ENCODE data around the gene CCDC194. TPM values are rescaled to one million over a fixed set of nuclear protein-coding genes. Genes with fewer than 3 reads are reported as not detected.

Gene CCDC194
- total and polyA plus RNA-seq, 2 of the 13 experiments (the other 11 are each of a cell fraction or from before 2014, with no cell fraction given), result 0.13 to 0.21 TPM

DNA sequence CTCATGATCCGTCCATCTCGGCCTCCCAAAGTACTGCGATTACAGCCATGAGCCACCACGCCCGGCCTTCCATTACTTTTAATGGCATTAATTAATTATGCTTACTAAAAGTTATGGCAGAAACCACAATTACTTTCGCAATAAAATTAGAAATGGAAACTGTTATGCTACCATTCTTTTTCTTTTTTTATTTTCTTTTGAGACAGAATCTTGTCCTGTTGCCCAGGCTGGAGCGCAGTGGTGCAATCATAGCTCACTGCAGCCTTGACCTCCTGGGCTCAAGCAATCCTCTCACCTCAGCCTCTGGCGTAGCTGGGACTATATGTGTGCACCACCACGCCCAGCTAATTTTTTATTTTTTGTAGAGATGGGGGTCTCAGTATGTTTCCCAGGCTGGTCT lies 16.0 kb upstream of the CCDC194 start:
- H3K27me3 ChIP-seq (ENCODE audit: control insufficient read depth in 1 of 2, insufficient read depth in 2 of 2, low read length in 2 of 2), result no peaks in the 10 kb centered on the region; a peak in 1 of 5 replicates
- CTCF ChIA-PET (ENCODE audit: low intra/inter-chr PET ratio, low total read pairs), result no interaction called here

DNA sequence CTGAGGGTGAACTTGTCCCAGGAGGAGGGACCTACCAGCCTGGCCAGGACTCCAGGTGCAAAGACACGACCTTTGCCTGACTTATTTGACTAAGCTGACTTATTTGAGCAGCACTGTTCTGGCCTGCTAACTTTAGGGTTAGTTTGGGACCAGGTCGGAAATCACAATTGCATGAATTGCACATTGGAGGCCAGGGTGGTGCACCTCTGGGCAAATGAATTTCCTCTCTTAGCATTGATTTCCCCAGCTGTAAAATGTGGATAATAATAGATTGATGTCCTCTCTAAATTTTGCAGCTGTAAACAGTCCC lies 12.8 kb upstream of the CCDC194 start:
- DNase-seq (ENCODE audit: low spot score), result no peak
- intact Hi-C loops (cut with micrococcal nuclease; ENCODE audit: unreplicated experiment) (loop anchor here (5.0 kb wide), 1 partner anchor 70 kb away; the partner anchor contains the start of gene GTPBP3), in situ Hi-C loops (cut with HindIII; ENCODE audit: extremely low pct_ligation_motif_present, low pct_unique_long_range_greater_than_20kb) (no loop called here)
- peak; percentile 36 for ATAC-seq
- Histone ChIP-seq H3K4me3 (replicated peaks in 1 of 3; ENCODE audit: insufficient read depth in 1 of 3, low read depth in 2 of 3, low read length in 3 of 3) (peak overlapping the region; percentile 62 to 82 (median 70)), H4K20me1 (ENCODE audit: insufficient read depth, low read length) (no peaks in the 10 kb centered on the region; the same call in 1 of the 2 replicates), H2AFZ (ENCODE audit: low read length) (no peak overlapping the region), H3K9ac (ENCODE audit: insufficient read depth, low read depth, low read length) (peak overlapping the region; percentile 78), H3K27ac (ENCODE audit: extremely low read length, insufficient read depth, low read length) (peak overlapping the region; percentile 81), H3K79me2 (ENCODE audit: insufficient read depth, low read length) (peaks cover 33% of the 10 kb centered on the region), H3K4me1 (ENCODE audit: insufficient read depth, low read length) (peaks cover 13% of the 10 kb centered on the region), H3K36me3 (replicated peaks in 1 of 2; ENCODE audit: control insufficient read depth in 1 of 2, insufficient read depth in 2 of 2, low read length in 2 of 2) (peaks cover 1 to 9% of the 10 kb centered on the region in 2 experiments; a peak in 2 of 5 replicates), H3K27me3 (ENCODE audit: control insufficient read depth in 1 of 2, insufficient read depth in 2 of 2, low read length in 2 of 2) (no peaks in the 10 kb centered on the region; a peak in 1 of 5 replicates), H3K4me2 (ENCODE audit: low read depth, low read length) (peak overlapping the region; percentile 92), H3K9me3 (ENCODE audit: low read length) (no peaks in the 10 kb centered on the region)
- peak; percentile 66 for FAIRE-seq
- WGBS (ENCODE audit: low lambda C conversion rate), result 6% methylated on average over 2 of the region's 2 CpGs
- POLR2A ChIA-PET, result interaction anchor here (0.7 to 3.5 kb wide), 12 partner anchors 8 to 104 kb away, joined by 3 to 76 read pairs (median 4); partner anchors contain the start of genes ANO8, DDA1, MVB12A and TMEM221
- CTCF ChIA-PET (ENCODE audit: low intra/inter-chr PET ratio, low total read pairs), result no interaction called here
- TSS peak; percentile 86 for BruUV-seq (replicated peaks)
- TF ChIP-seq, protein P1, sequence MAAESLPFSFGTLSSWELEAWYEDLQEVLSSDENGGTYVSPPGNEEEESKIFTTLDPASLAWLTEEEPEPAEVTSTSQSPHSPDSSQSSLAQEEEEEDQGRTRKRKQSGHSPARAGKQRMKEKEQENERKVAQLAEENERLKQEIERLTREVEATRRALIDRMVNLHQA (CRISPR knock-in tag; IDR thresholded peaks at IDR 0.05), result no peak
- TF ChIP-seq ZNF7 (CRISPR knock-in tag; IDR thresholded peaks at IDR 0.05) (no peak), EED (CRISPR knock-in tag; IDR thresholded peaks at IDR 0.05) (no peak), ZNF160 (CRISPR knock-in tag; IDR thresholded peaks at IDR 0.05) (no peak), ZNF331 (CRISPR knock-in tag; IDR thresholded peaks at IDR 0.05) (no peak), ZNF768 (CRISPR knock-in tag; IDR thresholded peaks at IDR 0.05) (no peak)
- TF ChIP-seq, protein P2, sequence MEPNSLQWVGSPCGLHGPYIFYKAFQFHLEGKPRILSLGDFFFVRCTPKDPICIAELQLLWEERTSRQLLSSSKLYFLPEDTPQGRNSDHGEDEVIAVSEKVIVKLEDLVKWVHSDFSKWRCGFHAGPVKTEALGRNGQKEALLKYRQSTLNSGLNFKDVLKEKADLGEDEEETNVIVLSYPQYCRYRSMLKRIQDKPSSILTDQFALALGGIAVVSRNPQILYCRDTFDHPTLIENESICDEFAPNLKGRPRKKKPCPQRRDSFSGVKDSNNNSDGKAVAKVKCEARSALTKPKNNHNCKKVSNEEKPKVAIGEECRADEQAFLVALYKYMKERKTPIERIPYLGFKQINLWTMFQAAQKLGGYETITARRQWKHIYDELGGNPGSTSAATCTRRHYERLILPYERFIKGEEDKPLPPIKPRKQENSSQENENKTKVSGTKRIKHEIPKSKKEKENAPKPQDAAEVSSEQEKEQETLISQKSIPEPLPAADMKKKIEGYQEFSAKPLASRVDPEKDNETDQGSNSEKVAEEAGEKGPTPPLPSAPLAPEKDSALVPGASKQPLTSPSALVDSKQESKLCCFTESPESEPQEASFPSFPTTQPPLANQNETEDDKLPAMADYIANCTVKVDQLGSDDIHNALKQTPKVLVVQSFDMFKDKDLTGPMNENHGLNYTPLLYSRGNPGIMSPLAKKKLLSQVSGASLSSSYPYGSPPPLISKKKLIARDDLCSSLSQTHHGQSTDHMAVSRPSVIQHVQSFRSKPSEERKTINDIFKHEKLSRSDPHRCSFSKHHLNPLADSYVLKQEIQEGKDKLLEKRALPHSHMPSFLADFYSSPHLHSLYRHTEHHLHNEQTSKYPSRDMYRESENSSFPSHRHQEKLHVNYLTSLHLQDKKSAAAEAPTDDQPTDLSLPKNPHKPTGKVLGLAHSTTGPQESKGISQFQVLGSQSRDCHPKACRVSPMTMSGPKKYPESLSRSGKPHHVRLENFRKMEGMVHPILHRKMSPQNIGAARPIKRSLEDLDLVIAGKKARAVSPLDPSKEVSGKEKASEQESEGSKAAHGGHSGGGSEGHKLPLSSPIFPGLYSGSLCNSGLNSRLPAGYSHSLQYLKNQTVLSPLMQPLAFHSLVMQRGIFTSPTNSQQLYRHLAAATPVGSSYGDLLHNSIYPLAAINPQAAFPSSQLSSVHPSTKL (CRISPR knock-in tag; IDR thresholded peaks at IDR 0.05), result no peak
- TF ChIP-seq, protein P3, sequence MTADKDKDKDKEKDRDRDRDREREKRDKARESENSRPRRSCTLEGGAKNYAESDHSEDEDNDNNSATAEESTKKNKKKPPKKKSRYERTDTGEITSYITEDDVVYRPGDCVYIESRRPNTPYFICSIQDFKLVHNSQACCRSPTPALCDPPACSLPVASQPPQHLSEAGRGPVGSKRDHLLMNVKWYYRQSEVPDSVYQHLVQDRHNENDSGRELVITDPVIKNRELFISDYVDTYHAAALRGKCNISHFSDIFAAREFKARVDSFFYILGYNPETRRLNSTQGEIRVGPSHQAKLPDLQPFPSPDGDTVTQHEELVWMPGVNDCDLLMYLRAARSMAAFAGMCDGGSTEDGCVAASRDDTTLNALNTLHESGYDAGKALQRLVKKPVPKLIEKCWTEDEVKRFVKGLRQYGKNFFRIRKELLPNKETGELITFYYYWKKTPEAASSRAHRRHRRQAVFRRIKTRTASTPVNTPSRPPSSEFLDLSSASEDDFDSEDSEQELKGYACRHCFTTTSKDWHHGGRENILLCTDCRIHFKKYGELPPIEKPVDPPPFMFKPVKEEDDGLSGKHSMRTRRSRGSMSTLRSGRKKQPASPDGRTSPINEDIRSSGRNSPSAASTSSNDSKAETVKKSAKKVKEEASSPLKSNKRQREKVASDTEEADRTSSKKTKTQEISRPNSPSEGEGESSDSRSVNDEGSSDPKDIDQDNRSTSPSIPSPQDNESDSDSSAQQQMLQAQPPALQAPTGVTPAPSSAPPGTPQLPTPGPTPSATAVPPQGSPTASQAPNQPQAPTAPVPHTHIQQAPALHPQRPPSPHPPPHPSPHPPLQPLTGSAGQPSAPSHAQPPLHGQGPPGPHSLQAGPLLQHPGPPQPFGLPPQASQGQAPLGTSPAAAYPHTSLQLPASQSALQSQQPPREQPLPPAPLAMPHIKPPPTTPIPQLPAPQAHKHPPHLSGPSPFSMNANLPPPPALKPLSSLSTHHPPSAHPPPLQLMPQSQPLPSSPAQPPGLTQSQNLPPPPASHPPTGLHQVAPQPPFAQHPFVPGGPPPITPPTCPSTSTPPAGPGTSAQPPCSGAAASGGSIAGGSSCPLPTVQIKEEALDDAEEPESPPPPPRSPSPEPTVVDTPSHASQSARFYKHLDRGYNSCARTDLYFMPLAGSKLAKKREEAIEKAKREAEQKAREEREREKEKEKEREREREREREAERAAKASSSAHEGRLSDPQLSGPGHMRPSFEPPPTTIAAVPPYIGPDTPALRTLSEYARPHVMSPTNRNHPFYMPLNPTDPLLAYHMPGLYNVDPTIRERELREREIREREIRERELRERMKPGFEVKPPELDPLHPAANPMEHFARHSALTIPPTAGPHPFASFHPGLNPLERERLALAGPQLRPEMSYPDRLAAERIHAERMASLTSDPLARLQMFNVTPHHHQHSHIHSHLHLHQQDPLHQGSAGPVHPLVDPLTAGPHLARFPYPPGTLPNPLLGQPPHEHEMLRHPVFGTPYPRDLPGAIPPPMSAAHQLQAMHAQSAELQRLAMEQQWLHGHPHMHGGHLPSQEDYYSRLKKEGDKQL (CRISPR knock-in tag; IDR thresholded peaks at IDR 0.05; ENCODE audit: low read depth), result no peak

More for the DNA sequence above, 16.0 kb upstream of the CCDC194 start:
- Histone ChIP-seq H3K4me2 (ENCODE audit: low read depth, low read length) (no peak overlapping the region), H3K4me1 (ENCODE audit: insufficient read depth, low read length) (no peaks in the 10 kb centered on the region), H2AFZ (ENCODE audit: low read length) (no peak overlapping the region), H4K20me1 (ENCODE audit: insufficient read depth, low read length) (no peaks in the 10 kb centered on the region), H3K9ac (ENCODE audit: insufficient read depth, low read depth, low read length) (no peak overlapping the region), H3K4me3 (replicated peaks in 1 of 3; ENCODE audit: insufficient read depth in 1 of 3, low read depth in 2 of 3, low read length in 3 of 3) (no peak overlapping the region), H3K27ac (ENCODE audit: extremely low read length, insufficient read depth, low read length) (no peak overlapping the region), H3K79me2 (ENCODE audit: insufficient read depth, low read length) (peaks cover 23% of the 10 kb centered on the region), H3K9me3 (ENCODE audit: low read length) (no peaks in the 10 kb centered on the region), H3K36me3 (replicated peaks in 1 of 2; ENCODE audit: control insufficient read depth in 1 of 2, insufficient read depth in 2 of 2, low read length in 2 of 2) (peaks cover 3 to 25% of the 10 kb centered on the region in 2 experiments; a peak in 2 of 5 replicates)
- TF ChIP-seq MIER3 (CRISPR knock-in tag; IDR thresholded peaks at IDR 0.05; ENCODE audit: borderline replicate concordance), result no peak
- 0 out of 2 replicates have a peak, but pooled peaks have one; percentile 9 for TF ChIP-seq CEBPB (IDR thresholded peaks at IDR 0.05; ENCODE audit: borderline replicate concordance, low read depth, low read length)
- FAIRE-seq (no peak), DNase-seq (ENCODE audit: low spot score) (no peak), ATAC-seq (no peak)
- in situ Hi-C loops (cut with HindIII; ENCODE audit: extremely low pct_ligation_motif_present, low pct_unique_long_range_greater_than_20kb), result no loop called here
- intact Hi-C loops (cut with micrococcal nuclease; ENCODE audit: unreplicated experiment), result loop anchor here (5.0 kb wide), 1 partner anchor 73 kb away; the partner anchor contains the start of gene GTPBP3
- POLR2A ChIA-PET, result no interaction called here
- WGBS (ENCODE audit: low lambda C conversion rate), result 97% methylated on average over 9 of the region's 9 CpGs
- BruUV-seq (replicated peaks), result no TSS peak
